K562 (cell line): ENCODE measurements around the gene SPAG17. TPM values are rescaled to one million over a fixed set of nuclear protein-coding genes. Genes with fewer than 3 reads are reported as not detected.

Experiments used
- ATAC-seq: fragments of 200-7000 bp; cut with Tn5 transposase; 3 replicates; pipeline ENCODE4 v1.9.1; 2020; ENCODE audit warnings: moderate library complexity
- BruUV-seq: library from RNA; stranded (reverse); fragments of 400-500 nt; replicated peaks from 2 replicates; lab custom pipeline; 2021; lab: Mats Ljungman, UMichigan
- CTCF ChIA-PET: fragments of 300-600 bp; formaldehyde crosslinking; extraction: SDS; loops from one replicate; lab custom pipeline; 2021; ENCODE audit warnings: low intra/inter-chr PET ratio; lab: Yijun Ruan, JAX
- POLR2A ChIA-PET: fragments of 300-600, 350-650 bp; sonication (Branson Sonifier 250); formaldehyde crosslinking; extraction: SDS; loops from one replicate; lab custom pipeline; 2021; ENCODE audit warnings: antibody characterized with exemption, inconsistent platforms; lab: Yijun Ruan, JAX
- DNase-seq, 4 experiments: peaks; one replicate each; pipeline versions ENCODE4 v3.0.0 to v3.0.0-alpha.2; 2011 to 2018; ENCODE audit warnings: low spot score in 3 of 4, mixed read lengths in 3 of 4; ENCODE audit errors: extremely low read depth in 1 of 4
- FAIRE-seq: peaks from 2 replicates; lab custom pipeline; 2011; peaks lifted over from hg19 to GRCh38; lab: Jason Lieb, UNC
- H2AFZ ChIP-seq: 2 replicates; pipeline ENCODE4 v1.6.0; 2011; ENCODE audit warnings: low read depth, low read length, control low read depth, inconsistent platforms
- H3K27ac ChIP-seq: fragments of 200-600 bp; 3 replicates; pipeline ENCODE4 v1.8.0; 2011; ENCODE audit warnings: low read depth, mild to moderate bottlenecking, control low read depth, inconsistent platforms, low read length, moderate library complexity, mixed read lengths; ENCODE audit errors: extremely low read depth
- H3K27me3 ChIP-seq, 2 experiments: fragments of 300-600 bp in 1 of 2; 2 replicates in 1 of 2; 3 replicates in 1 of 2; pipeline versions ENCODE4 v1.6.0 to v1.8.0; 2011; ENCODE audit warnings: inconsistent platforms in 2 of 2, low read length in 2 of 2, mild to moderate bottlenecking in 1 of 2, mixed read lengths in 1 of 2, moderate library complexity in 1 of 2; ENCODE audit not compliant: control insufficient read depth in 2 of 2, insufficient read depth in 2 of 2
- H3K36me3 ChIP-seq: fragments of 300-600 bp; 3 replicates; pipeline ENCODE4 v1.8.0; 2011; ENCODE audit warnings: mild to moderate bottlenecking, low read length, inconsistent platforms; ENCODE audit not compliant: control insufficient read depth, insufficient read depth
- H3K4me1 ChIP-seq, 2 experiments: fragments of 200-600 bp in 1 of 2; replicated peaks in 1 of 2; 2 replicates in 1 of 2; 3 replicates in 1 of 2; pipeline versions ENCODE4 v1.5.1 to v1.8.0; 2011; ENCODE audit warnings: inconsistent platforms in 2 of 2, low read length in 2 of 2, mild to moderate bottlenecking in 1 of 2, mixed read lengths in 1 of 2, moderate library complexity in 1 of 2; ENCODE audit not compliant: control insufficient read depth in 2 of 2, insufficient read depth in 2 of 2
- H3K4me2 ChIP-seq: 2 replicates; pipeline ENCODE4 v1.6.1; 2011; ENCODE audit warnings: low read length, control low read depth, inconsistent platforms, mixed read lengths; ENCODE audit not compliant: insufficient read depth
- H3K4me3 ChIP-seq: fragments of 200-600 bp; sonication (generic), shearing (Covaris generic); 2 replicates; pipeline ENCODE4 v1.5.1; 2016; ENCODE audit warnings: control low read depth, inconsistent platforms
- H3K79me2 ChIP-seq: fragments of 200-600 bp; 3 replicates; pipeline ENCODE4 v1.8.0; 2011; ENCODE audit warnings: low read length, inconsistent platforms; ENCODE audit not compliant: control insufficient read depth, insufficient read depth
- H3K9ac ChIP-seq, 2 experiments: 2 replicates each; pipeline versions ENCODE4 v1.6.0 to v1.6.1; 2011; ENCODE audit warnings: low read depth in 2 of 2, low read length in 2 of 2, control low read depth in 1 of 2, inconsistent platforms in 1 of 2, mild to moderate bottlenecking in 1 of 2, mixed read lengths in 1 of 2; ENCODE audit not compliant: insufficient read depth in 1 of 2
- H3K9me1 ChIP-seq: one replicate; pipeline ENCODE4 v1.6.0; 2011; ENCODE audit warnings: inconsistent platforms, mild to moderate bottlenecking, low read length, moderate library complexity; ENCODE audit not compliant: control insufficient read depth, insufficient read depth
- H3K9me3 ChIP-seq: replicated peaks from 2 replicates; pipeline ENCODE4 v1.5.1; 2011; ENCODE audit warnings: low read depth, low read length, inconsistent platforms; ENCODE audit not compliant: control insufficient read depth, insufficient read depth
- H4K20me1 ChIP-seq: replicated peaks from 2 replicates; pipeline ENCODE4 v1.6.1; 2011; ENCODE audit warnings: low read length, inconsistent platforms, mixed read lengths; ENCODE audit not compliant: control insufficient read depth, insufficient read depth
- BHLHE40 ChIP-seq: IDR thresholded peaks from 2 replicates; pipeline ENCODE4 v1.6.1; 2011; ENCODE audit warnings: low read length, improper control_type of control experiment
- CTBP1 ChIP-seq: fragments of 450-650 bp; IDR thresholded peaks from 2 replicates; pipeline ENCODE4 v1.6.1; 2016; ENCODE audit warnings: borderline replicate concordance
- HNRNPL ChIP-seq: fragments of 200-400 bp; formaldehyde crosslinking; IDR thresholded peaks from 2 replicates; pipeline ENCODE4 v1.6.1; 2017; ENCODE audit warnings: low read depth, mild to moderate bottlenecking, low read length
- LCOR ChIP-seq: sonication (generic); formaldehyde crosslinking; IDR thresholded peaks from 2 replicates; pipeline ENCODE4 v1.8.0; 2022; ENCODE audit warnings: mild to moderate bottlenecking, missing genetic modification reagents
- PTBP1 ChIP-seq: fragments of 200-400 bp; formaldehyde crosslinking; IDR thresholded peaks from 2 replicates; pipeline ENCODE4 v1.6.1; 2017; ENCODE audit warnings: low read depth, low read length
- SRSF1 ChIP-seq: fragments of 200-400 bp; formaldehyde crosslinking; IDR thresholded peaks from 2 replicates; pipeline ENCODE4 v1.6.1; 2017; ENCODE audit warnings: mild to moderate bottlenecking, low read depth, low read length, moderate library complexity
- SRSF7 ChIP-seq: fragments of 200-400 bp; formaldehyde crosslinking; optimal IDR thresholded peaks from 2 replicates; pipeline ENCODE3; 2017; ENCODE audit warnings: mild to moderate bottlenecking, low read depth, low read length
- ZNF57 ChIP-seq: fragments of 450-650 bp; formaldehyde crosslinking; IDR thresholded peaks from 2 replicates; pipeline ENCODE4 v1.4.0; 2020; ENCODE audit warnings: mild to moderate bottlenecking, moderate library complexity
- ZNF766 ChIP-seq: fragments of 200-800 bp; sonication (Bioruptor generic); conservative IDR thresholded peaks from 2 replicates; pipeline ENCODE4 v1.6.1; 2016; ENCODE audit warnings: missing genetic modification characterization, missing compliant biosample characterization
- WGBS: fragments of 100-300 bp; shearing (Covaris generic); methylation state at CpG from one replicate; pipeline ENCODE4 v1.1.6; 2016; ENCODE audit warnings: low coverage, mixed read lengths; ENCODE audit not compliant: insufficient coverage; ENCODE audit errors: missing lambda C conversion rate; 5-methylcytosine and 5-hydroxymethylcytosine counted together
- in situ Hi-C: fragments of 300-500 bp; cut with MboI; formaldehyde crosslinking; loops from 4 replicates; pipeline ENCODE4 v1.15.0; 2018; ENCODE audit warnings: inconsistent platforms, mixed read lengths
- intact Hi-C: fragments of 100-400 bp; cut with micrococcal nuclease; formaldehyde crosslinking; loops from 2 replicates; pipeline ENCODE4 v1.14.2; 2022
- polyA plus RNA-seq, 8 experiments: library from polyadenylated mRNA; depleted of rRNA in 4 of 8; stranded (reverse) in 5 of 8; unstranded in 3 of 8; fragments of >200 nt; fragmentation: Nextera tagmentation in 2 of 8; fragmentation: Illumina TruSeq in 1 of 8; extraction: Ambion mirVana in 2 of 8; extraction: Trizol in 1 of 8; gene quantifications; 2 replicates each; pipeline versions ENCODE4 v1.2.1 to v1.2.3, GENCODE V29; 2011 to 2014; ENCODE audit warnings: inconsistent platforms in 1 of 8, missing spikeins in 1 of 8
- total RNA-seq, 7 experiments: library from RNA; depleted of rRNA in 6 of 7; stranded (reverse); fragments of >200 nt in 6 of 7; fragmentation: Illumina TruSeq in 2 of 7; extraction: Trizol in 2 of 7; gene quantifications; 2 replicates each; pipeline versions ENCODE4 v1.2.1 to v1.2.3, GENCODE V29; 2011 to 2021; ENCODE audit warnings: low replicate concordance in 1 of 7

Gene SPAG17
- total and polyA plus RNA-seq, 9 of the 15 experiments (the other 6 are each of a cell fraction or from before 2014, with no cell fraction given) = 0.07 to 2.1 (median 1.5) TPM

GRCh38 chr1:118201524-118201923 is 16.5 kb upstream of the SPAG17 start:
- no TSS peak for BruUV-seq
- Histone ChIP-seq H3K9ac (no peak overlapping the region), H3K4me1 (no peaks in the 10 kb centered on the region), H3K9me3 (no peaks in the 10 kb centered on the region; the same call in 1 of the 2 replicates), H3K27ac (no peak overlapping the region), H3K79me2 (no peaks in the 10 kb centered on the region), H3K4me2 (no peak overlapping the region), H3K36me3 (no peaks in the 10 kb centered on the region), H3K4me3 (no peak overlapping the region), H2AFZ (no peak overlapping the region), H3K9me1 (no peaks in the 10 kb centered on the region), H4K20me1 (no peaks in the 10 kb centered on the region), H3K27me3 (no peaks in the 10 kb centered on the region)
- 2% methylated on average over 3 of the region's 3 CpGs for WGBS
- FAIRE-seq = no peak
- TF ChIP-seq ZNF766 (CRISPR knock-in tag) = peak; percentile 78
- TF ChIP-seq SRSF1 = no peak
- no peak for TF ChIP-seq HNRNPL
- no peak for TF ChIP-seq ZNF57
- no peak for TF ChIP-seq CTBP1
- no peak for TF ChIP-seq BHLHE40
- no peak for TF ChIP-seq SRSF7
- TF ChIP-seq LCOR (CRISPR knock-in tag) = no peak
- TF ChIP-seq PTBP1 = no peak
- DNase-seq = no peak
- in situ Hi-C loops = no loop called here
- no peak for ATAC-seq
- CTCF ChIA-PET = no interaction called here
- POLR2A ChIA-PET = no interaction called here
- intact Hi-C loops = no loop called here
